ENCODE results near the gene EXOC4.

- TF ChIP-seq, protein P1, sequence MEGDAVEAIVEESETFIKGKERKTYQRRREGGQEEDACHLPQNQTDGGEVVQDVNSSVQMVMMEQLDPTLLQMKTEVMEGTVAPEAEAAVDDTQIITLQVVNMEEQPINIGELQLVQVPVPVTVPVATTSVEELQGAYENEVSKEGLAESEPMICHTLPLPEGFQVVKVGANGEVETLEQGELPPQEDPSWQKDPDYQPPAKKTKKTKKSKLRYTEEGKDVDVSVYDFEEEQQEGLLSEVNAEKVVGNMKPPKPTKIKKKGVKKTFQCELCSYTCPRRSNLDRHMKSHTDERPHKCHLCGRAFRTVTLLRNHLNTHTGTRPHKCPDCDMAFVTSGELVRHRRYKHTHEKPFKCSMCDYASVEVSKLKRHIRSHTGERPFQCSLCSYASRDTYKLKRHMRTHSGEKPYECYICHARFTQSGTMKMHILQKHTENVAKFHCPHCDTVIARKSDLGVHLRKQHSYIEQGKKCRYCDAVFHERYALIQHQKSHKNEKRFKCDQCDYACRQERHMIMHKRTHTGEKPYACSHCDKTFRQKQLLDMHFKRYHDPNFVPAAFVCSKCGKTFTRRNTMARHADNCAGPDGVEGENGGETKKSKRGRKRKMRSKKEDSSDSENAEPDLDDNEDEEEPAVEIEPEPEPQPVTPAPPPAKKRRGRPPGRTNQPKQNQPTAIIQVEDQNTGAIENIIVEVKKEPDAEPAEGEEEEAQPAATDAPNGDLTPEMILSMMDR (IDR thresholded peaks at IDR 0.05) = no peak
- TF ChIP-seq POLR2A (IDR thresholded peaks at IDR 0.05) (no peak), EP300 (IDR thresholded peaks at IDR 0.05) (no peak)
Measured at GRCh38 chr7:133412942-133413341, 160.1 kb downstream of the EXOC4 start.

All from ovary (tissue), 3 donors.